ENCODE measurements around the gene ARHGAP40.

ARHGAP40 gene

GRCh38 chr20:38615283-38615682 lies 13.7 kb downstream of the ARHGAP40 start:
- no peak for TF ChIP-seq Cebpa-rat (IDR thresholded peaks at IDR 0.05)
- no peaks in the 10 kb centered on the region for H3K4me1 ChIP-seq
- H3K4me3 ChIP-seq = no peak overlapping the region
- H3K36me3 ChIP-seq = no peaks in the 10 kb centered on the region
- no peak overlapping the region for H3K9ac ChIP-seq
- H3K27me3 ChIP-seq = no peaks in the 10 kb centered on the region
- no peaks in the 10 kb centered on the region for H4K20me1 ChIP-seq
- no peaks in the 10 kb centered on the region for H3K9me3 ChIP-seq
- H3K27ac ChIP-seq = no peak overlapping the region
- H3K4me2 ChIP-seq = no peak overlapping the region

- Histone ChIP-seq H3K36me3 (no peaks in the 10 kb centered on the region), H4K20me1 (no peaks in the 10 kb centered on the region), H3K27me3 (no peaks in the 10 kb centered on the region), H3K9me3 (no peaks in the 10 kb centered on the region), H3K4me3 (no peak overlapping the region), H3K9ac (no peak overlapping the region), H3K27ac (no peak overlapping the region), H3K4me1 (no peaks in the 10 kb centered on the region), H3K4me2 (no peak overlapping the region)
- TF ChIP-seq Cebpa-rat (IDR thresholded peaks at IDR 0.05) = no peak
Measured at GRCh38 chr20:38616457-38616856, 14.8 kb downstream of the ARHGAP40 start.

- Histone ChIP-seq H3K4me1 (no peaks in the 10 kb centered on the region), H3K4me2 (no peak overlapping the region), H3K27me3 (no peaks in the 10 kb centered on the region), H3K9me3 (no peaks in the 10 kb centered on the region), H3K9ac (no peak overlapping the region), H3K4me3 (no peak overlapping the region), H3K27ac (no peak overlapping the region), H3K36me3 (no peaks in the 10 kb centered on the region), H4K20me1 (no peaks in the 10 kb centered on the region)
- TF ChIP-seq Cebpa-rat (IDR thresholded peaks at IDR 0.05) = no peak
Measured at GRCh38 chr20:38617011-38617829, 15.6 kb downstream of the ARHGAP40 start.

- H3K36me3 ChIP-seq = no peaks in the 10 kb centered on the region
- TF ChIP-seq Cebpa-rat (IDR thresholded peaks at IDR 0.05) = no peak
- no peaks in the 10 kb centered on the region for H3K4me1 ChIP-seq
Measured at GRCh38 chr20:38617830-38618196, 16.2 kb downstream of the ARHGAP40 start.

GRCh38 chr20:38620441-38620840 lies 18.8 kb downstream of the ARHGAP40 start:
- H3K9ac ChIP-seq = no peak overlapping the region
- H3K27me3 ChIP-seq = no peaks in the 10 kb centered on the region
- TF ChIP-seq Cebpa-rat (IDR thresholded peaks at IDR 0.05) = no peak
- no peak overlapping the region for H3K4me3 ChIP-seq
- no peaks in the 10 kb centered on the region for H3K4me1 ChIP-seq
- H3K9me3 ChIP-seq = no peaks in the 10 kb centered on the region
- H3K27ac ChIP-seq = no peak overlapping the region
- no peaks in the 10 kb centered on the region for H3K36me3 ChIP-seq
- H3K4me2 ChIP-seq = no peak overlapping the region
- no peaks in the 10 kb centered on the region for H4K20me1 ChIP-seq

More at GRCh38 chr20:38617830-38618196, 16.2 kb downstream of the ARHGAP40 start:
- Histone ChIP-seq H3K27me3 (no peaks in the 10 kb centered on the region), H3K4me2 (no peak overlapping the region), H3K4me3 (no peak overlapping the region), H3K27ac (no peak overlapping the region), H4K20me1 (no peaks in the 10 kb centered on the region), H3K9me3 (no peaks in the 10 kb centered on the region), H3K9ac (no peak overlapping the region)

- Histone ChIP-seq H4K20me1 (no peaks in the 10 kb centered on the region), H3K4me1 (no peaks in the 10 kb centered on the region), H3K9me3 (no peaks in the 10 kb centered on the region), H3K9ac (no peak overlapping the region), H3K4me2 (no peak overlapping the region), H3K27ac (no peak overlapping the region), H3K36me3 (no peaks in the 10 kb centered on the region), H3K27me3 (no peaks in the 10 kb centered on the region), H3K4me3 (no peak overlapping the region)
- no peak for TF ChIP-seq Cebpa-rat (IDR thresholded peaks at IDR 0.05)
Measured at GRCh38 chr20:38623061-38623460, 21.5 kb downstream of the ARHGAP40 start.

- no peaks in the 10 kb centered on the region for H3K27me3 ChIP-seq
- H3K9ac ChIP-seq = no peak overlapping the region
- H3K36me3 ChIP-seq = no peaks in the 10 kb centered on the region
- no peak overlapping the region for H3K27ac ChIP-seq
- TF ChIP-seq Cebpa-rat (IDR thresholded peaks at IDR 0.05) = no peak
- no peaks in the 10 kb centered on the region for H3K9me3 ChIP-seq
- no peaks in the 10 kb centered on the region for H3K4me1 ChIP-seq
- no peak overlapping the region for H3K4me3 ChIP-seq
- no peak overlapping the region for H3K4me2 ChIP-seq
- H4K20me1 ChIP-seq = no peaks in the 10 kb centered on the region
Measured at GRCh38 chr20:38624084-38624483, 22.5 kb downstream of the ARHGAP40 start.

- H3K4me3 ChIP-seq = no peak overlapping the region
- no peaks in the 10 kb centered on the region for H3K4me1 ChIP-seq
- H3K4me2 ChIP-seq = no peak overlapping the region
- no peak overlapping the region for H3K27ac ChIP-seq
- no peak overlapping the region for H3K9ac ChIP-seq
- no peak for TF ChIP-seq Cebpa-rat (IDR thresholded peaks at IDR 0.05)
- no peaks in the 10 kb centered on the region for H3K36me3 ChIP-seq
- H3K9me3 ChIP-seq = no peaks in the 10 kb centered on the region
- H4K20me1 ChIP-seq = no peaks in the 10 kb centered on the region
- H3K27me3 ChIP-seq = no peaks in the 10 kb centered on the region
Measured at GRCh38 chr20:38625896-38626295, 24.3 kb downstream of the ARHGAP40 start.

GRCh38 chr20:38626921-38627659 lies 25.5 kb downstream of the ARHGAP40 start:
- no peak overlapping the region for H3K9ac ChIP-seq
- H3K27ac ChIP-seq = no peak overlapping the region
- no peaks in the 10 kb centered on the region for H3K9me3 ChIP-seq
- no peaks in the 10 kb centered on the region for H3K27me3 ChIP-seq
- no peak for TF ChIP-seq Cebpa-rat (IDR thresholded peaks at IDR 0.05)
- no peaks in the 10 kb centered on the region for H3K4me1 ChIP-seq
- no peaks in the 10 kb centered on the region for H4K20me1 ChIP-seq
- no peak overlapping the region for H3K4me2 ChIP-seq
- no peak overlapping the region for H3K4me3 ChIP-seq
- H3K36me3 ChIP-seq = no peaks in the 10 kb centered on the region

Data from BLaER1 (cell line).